Spleen (tissue), 11 donors: ENCODE results near the gene SLC17A3. TPM values are rescaled to one million over a fixed set of nuclear protein-coding genes. Genes with fewer than 3 reads are reported as not detected.

ENCODE experiments used
- DNase-seq: peaks from one replicate; pipeline ENCODE4 v3.0.0-alpha.2; 2020
- H3K27ac ChIP-seq, 8 donors: fragments of 200-600 bp; sonication (generic) in 7 of 8; 1 replicate in 4 of 8; 2 replicates in 4 of 8; pipeline versions ENCODE4 v1.5.0 to v1.8.0; 2016 to 2021; ENCODE audit warnings: inconsistent platforms in 4 of 8, mild to moderate bottlenecking in 4 of 8, moderate library complexity in 1 of 8
- H3K27me3 ChIP-seq, 7 donors: fragments of 200-600 bp; sonication (generic) in 6 of 7; replicated peaks in 1 of 7; 1 replicate in 4 of 7; 2 replicates in 3 of 7; pipeline versions ENCODE4 v1.5.0 to v1.8.0; 2016 to 2021; ENCODE audit warnings: inconsistent platforms in 3 of 7, mild to moderate bottlenecking in 1 of 7
- H3K36me3 ChIP-seq, 6 donors: fragments of 200-600 bp; sonication (generic) in 5 of 6; 1 replicate in 4 of 6; 2 replicates in 2 of 6; pipeline versions ENCODE4 v1.5.0 to v1.8.0; 2016 to 2021; ENCODE audit warnings: inconsistent platforms in 2 of 6
- H3K4me1 ChIP-seq, 6 donors: fragments of 200-600 bp; sonication (generic) in 5 of 6; 1 replicate in 3 of 6; 2 replicates in 3 of 6; pipeline versions ENCODE4 v1.5.0 to v1.8.0; 2016 to 2021; ENCODE audit warnings: inconsistent platforms in 3 of 6
- H3K4me3 ChIP-seq, 8 donors: fragments of 200-600 bp; sonication (generic) in 7 of 8; 1 replicate in 4 of 8; 2 replicates in 4 of 8; pipeline versions ENCODE4 v1.5.0 to v1.8.0; 2016 to 2021; ENCODE audit warnings: inconsistent platforms in 4 of 8, mild to moderate bottlenecking in 4 of 8, moderate library complexity in 2 of 8
- H3K9me3 ChIP-seq, 8 donors: fragments of 200-600 bp; sonication (generic) in 7 of 8; 1 replicate in 4 of 8; 2 replicates in 4 of 8; pipeline versions ENCODE4 v1.5.0 to v1.8.0; 2016 to 2021; ENCODE audit warnings: inconsistent platforms in 4 of 8
- CTCF ChIP-seq, 11 experiments: fragments of 200-600 bp in 7 of 11; fragments of 450-650 bp in 4 of 11; sonication (generic) in 4 of 11; IDR thresholded peaks in 8 of 11; conservative IDR thresholded peaks in 3 of 11; 1 replicate in 7 of 11; 2 replicates in 4 of 11; pipeline versions ENCODE4 v1.4.0 to v1.8.0; 2016 to 2021; ENCODE audit warnings: antibody characterized with exemption in 11 of 11, inconsistent platforms in 4 of 11, mild to moderate bottlenecking in 1 of 11
- POLR2A ChIP-seq, 3 donors: fragments of 450-650 bp; IDR thresholded peaks; one replicate each; pipeline ENCODE4 v1.5.1; 2017; ENCODE audit warnings: antibody characterized with exemption in 3 of 3, mild to moderate bottlenecking in 1 of 3
- POLR2AphosphoS5 ChIP-seq, 3 donors: sonication (generic); formaldehyde crosslinking; IDR thresholded peaks; one replicate each; pipeline ENCODE4 v1.5.1; 2017; ENCODE audit warnings: antibody characterized with exemption in 3 of 3
- WGBS, 5 donors: extraction: QIAGEN DNeasy Blood & Tissue Kit in 3 of 5; methylation state at CpG; one replicate each; pipeline versions ENCODE4 v1.1.5 to v1.1.7; 2013 to 2018; 5-methylcytosine and 5-hydroxymethylcytosine counted together
- intact Hi-C: fragments of 100-400 bp; cut with DNase I; formaldehyde crosslinking; loops from one replicate; pipeline ENCODE4 v1.15.0; 2023; ENCODE audit warnings: low total_unique reads
- polyA plus RNA-seq, 3 donors: library from polyadenylated mRNA; stranded (reverse); fragments of 200-250 nt; gene quantifications; one replicate each; pipeline ENCODE4 v1.2.1, GENCODE V29; 2013
- total RNA-seq, 7 donors: library from RNA; depleted of rRNA in 3 of 7; stranded (reverse); fragments of >200 nt in 3 of 7; fragmentation: NEBNext Ultra II Directional in 4 of 7; extraction: Animal tissue kit (Norgen Biotek cat#: 25700) in 4 of 7; gene quantifications; one replicate each; pipeline versions ENCODE4 v1.1.0 to v1.2.1, GENCODE V29; 2016 to 2021
- donor health status: healthy with polysubstance abuse.
- donor health status: DM: no; HTN: no; CAD: no; lungs with moderate emphysema.
- donor health status: DM: no; HTN: no; CAD: no.
- donor health status: Bipolar disorder and iron deficiency.
- donor health status: healthy.
- donor health status: DM: no; HTN: no; CAD: no.
- donor health status: DM: yes; HTN: yes; CAD: no.

The SLC17A3 gene
- total and polyA plus RNA-seq, 10 donors: 0.11 TPM; not detected in 9

- no peak for DNase-seq
- no peak overlapping the region for H3K4me3 ChIP-seq
- peaks cover 0 to 6% (median 0%) of the 10 kb centered on the region in 7 donors for H3K27me3 ChIP-seq
- intact Hi-C loops: no loop called here
- WGBS, 5 donors: 70 to 80% (median 77%) methylated on average over 4 of the region's 4 CpGs
- no peaks in the 10 kb centered on the region for H3K9me3 ChIP-seq
- TF ChIP-seq CTCF (IDR thresholded peaks at IDR 0.05 in 8 of 11, conservative IDR thresholded peaks at IDR 0.05 in 3 of 11) (no peak), POLR2A (IDR thresholded peaks at IDR 0.05) (no peak), POLR2AphosphoS5 (IDR thresholded peaks at IDR 0.05) (no peak)
- H3K27ac ChIP-seq: no peak overlapping the region
- no peaks in the 10 kb centered on the region for H3K4me1 ChIP-seq
- no peaks in the 10 kb centered on the region for H3K36me3 ChIP-seq
Measured at GRCh38 chr6:25911351-25911750, 37.3 kb upstream of the SLC17A3 start.

- Histone ChIP-seq H3K27me3 (peaks cover 0 to 12% (median 0%) of the 10 kb centered on the region in 7 donors), H3K27ac (no peak overlapping the region), H3K4me1 (no peaks in the 10 kb centered on the region), H3K9me3 (no peaks in the 10 kb centered on the region), H3K4me3 (no peak overlapping the region), H3K36me3 (no peaks in the 10 kb centered on the region)
- 64 to 84% (median 78%) methylated on average over 1 of the region's 1 CpG for WGBS, 5 donors
- intact Hi-C loops: no loop called here
- DNase-seq: no peak
- TF ChIP-seq CTCF (IDR thresholded peaks at IDR 0.05 in 8 of 11, conservative IDR thresholded peaks at IDR 0.05 in 3 of 11): no peak
Measured at GRCh38 chr6:25907475-25908014, 33.5 kb upstream of the SLC17A3 start.

GRCh38 chr6:25903467-25904099 lies 29.5 kb upstream of the SLC17A3 start:
- WGBS, 5 donors: 89 to 94% (median 92%) methylated on average over 4 of the region's 4 CpGs
- Histone ChIP-seq H3K36me3 (no peaks in the 10 kb centered on the region), H3K27ac (no peak overlapping the region), H3K4me1 (no peaks in the 10 kb centered on the region), H3K9me3 (no peaks in the 10 kb centered on the region), H3K4me3 (no peak overlapping the region), H3K27me3 (peaks cover 0 to 12% (median 0%) of the 10 kb centered on the region in 7 donors)
- DNase-seq: no peak
- intact Hi-C loops: no loop called here
- TF ChIP-seq CTCF (IDR thresholded peaks at IDR 0.05 in 8 of 11, conservative IDR thresholded peaks at IDR 0.05 in 3 of 11) (no peak), POLR2AphosphoS5 (IDR thresholded peaks at IDR 0.05) (no peak), POLR2A (IDR thresholded peaks at IDR 0.05) (no peak)

DNA sequence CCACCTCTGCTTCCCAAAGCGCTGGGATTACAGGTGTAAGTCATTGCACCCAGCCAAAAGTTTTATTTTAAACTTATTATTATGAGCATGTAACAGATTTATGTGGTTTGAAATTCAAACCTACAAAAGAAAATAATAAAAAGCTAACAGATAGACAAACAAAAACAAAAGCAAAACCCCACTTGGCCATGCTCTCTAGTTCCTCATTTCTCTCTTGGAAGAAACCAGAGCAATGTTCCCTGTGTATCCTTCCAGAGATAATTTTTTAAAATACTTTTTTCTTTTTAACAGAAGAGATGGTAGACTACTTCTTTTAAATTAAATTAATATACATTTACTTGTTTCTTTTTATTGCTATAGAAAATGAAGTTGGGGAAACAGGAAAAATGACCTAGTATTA lies 28.0 kb upstream of the SLC17A3 start:
- no peak for TF ChIP-seq CTCF (IDR thresholded peaks at IDR 0.05 in 8 of 11, conservative IDR thresholded peaks at IDR 0.05 in 3 of 11)
- TF ChIP-seq POLR2A (IDR thresholded peaks at IDR 0.05): no peak
- no peak for TF ChIP-seq POLR2AphosphoS5 (IDR thresholded peaks at IDR 0.05)
- no peak for DNase-seq
- H3K27ac ChIP-seq: no peak overlapping the region
- no peaks in the 10 kb centered on the region for H3K36me3 ChIP-seq
- H3K4me1 ChIP-seq: no peaks in the 10 kb centered on the region
- H3K27me3 ChIP-seq: peaks cover 0 to 12% (median 0%) of the 10 kb centered on the region in 7 donors
- H3K4me3 ChIP-seq: no peak overlapping the region
- 84 to 100% (median 94%) methylated on average over 1 of the region's 1 CpG for WGBS, 5 donors
- intact Hi-C loops: no loop called here
- H3K9me3 ChIP-seq: no peaks in the 10 kb centered on the region
